ENCODE results near the gene CGREF1.
"Not testable (repeated sequence)": the region's sequence is repeated elsewhere in the genome, so short reads cannot be mapped to it uniquely, and the experiment has no call there.

Gene CGREF1

DNA sequence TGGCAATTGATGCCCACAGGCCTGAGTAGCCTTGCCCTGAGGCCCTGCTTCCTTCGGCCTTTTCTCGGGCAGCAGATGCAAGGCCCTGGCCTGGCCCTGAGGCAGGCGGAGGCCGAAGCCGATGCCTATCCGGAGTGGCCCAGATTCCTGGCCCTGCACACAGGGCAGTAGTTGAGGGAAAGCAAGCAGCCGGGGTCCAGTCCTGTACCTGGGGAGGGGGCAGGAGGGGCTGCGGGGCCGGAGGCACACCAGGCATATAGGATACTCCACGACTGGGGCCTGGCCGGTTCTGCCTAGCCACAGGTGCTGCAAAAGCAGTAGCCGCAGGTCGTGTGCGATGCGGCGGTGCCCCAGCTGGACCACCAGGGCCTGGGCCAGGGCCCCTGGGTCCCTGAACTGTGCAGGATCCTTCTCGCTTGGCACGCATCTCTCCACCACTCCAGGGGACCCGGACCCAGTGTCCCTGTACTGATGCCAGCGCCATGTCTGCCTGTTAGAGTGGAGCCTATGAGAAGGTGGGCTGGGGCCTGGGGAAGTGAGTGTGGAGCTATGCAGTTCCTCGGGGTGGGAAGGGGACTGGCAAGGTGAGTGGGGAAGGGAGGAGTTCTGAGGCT lies 18.5 kb upstream of the CGREF1 start:
- no peak for DNase-seq (ENCODE audit: low read depth in 3 of 3, low spot score in 1 of 3)

DNA sequence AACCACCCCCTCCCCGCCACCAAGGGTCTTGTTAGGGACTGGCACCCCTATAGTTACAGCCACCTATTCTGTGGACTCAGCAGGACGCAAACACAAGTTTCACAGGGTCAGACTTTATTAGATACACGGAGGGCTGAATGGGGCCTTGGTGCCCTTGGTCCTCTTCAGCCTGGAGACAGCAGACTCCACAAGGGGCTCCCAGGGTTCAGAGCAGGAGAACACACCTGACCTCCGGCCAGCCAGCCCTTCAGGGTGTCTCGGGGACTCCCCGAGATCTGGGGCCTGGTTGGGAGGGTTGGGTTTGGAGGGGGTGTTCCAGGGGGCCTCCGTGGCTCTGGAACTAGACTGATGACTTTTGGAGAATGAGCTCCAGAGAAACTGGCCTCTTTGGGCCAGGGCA lies 17.8 kb upstream of the CGREF1 start:
- no peak for DNase-seq (ENCODE audit: low read depth in 3 of 3, low spot score in 1 of 3)

DNA sequence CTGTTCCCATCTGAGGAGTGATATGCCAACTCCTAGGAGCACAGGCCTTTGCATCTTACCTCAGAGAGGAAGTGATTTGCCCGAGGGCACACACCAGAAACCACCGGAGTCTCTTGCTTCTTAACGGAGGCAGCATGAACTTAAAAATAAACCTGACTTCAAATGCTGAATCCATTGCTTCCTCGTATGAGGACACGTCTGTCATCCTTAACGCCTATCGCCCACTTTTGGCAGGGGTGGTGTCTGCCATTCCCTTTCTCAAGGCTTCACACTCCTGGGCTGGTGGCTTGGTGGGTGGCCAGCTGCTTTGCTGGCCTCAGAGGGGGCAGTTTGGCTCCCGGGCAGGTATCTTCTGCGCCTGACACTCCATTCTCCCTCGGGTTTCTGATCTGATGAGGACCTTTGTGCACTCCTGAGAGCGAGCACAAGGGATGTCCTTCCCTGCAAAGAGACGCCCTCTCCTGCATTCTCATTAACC lies 16.6 kb upstream of the CGREF1 start:
- no peak for DNase-seq (ENCODE audit: low read depth in 3 of 3, low spot score in 1 of 3)

GRCh38 chr2:27134781-27135477 lies 16.0 kb upstream of the CGREF1 start:
- DNase-seq (ENCODE audit: low read depth in 3 of 3, low spot score in 1 of 3) = no peak

DNA sequence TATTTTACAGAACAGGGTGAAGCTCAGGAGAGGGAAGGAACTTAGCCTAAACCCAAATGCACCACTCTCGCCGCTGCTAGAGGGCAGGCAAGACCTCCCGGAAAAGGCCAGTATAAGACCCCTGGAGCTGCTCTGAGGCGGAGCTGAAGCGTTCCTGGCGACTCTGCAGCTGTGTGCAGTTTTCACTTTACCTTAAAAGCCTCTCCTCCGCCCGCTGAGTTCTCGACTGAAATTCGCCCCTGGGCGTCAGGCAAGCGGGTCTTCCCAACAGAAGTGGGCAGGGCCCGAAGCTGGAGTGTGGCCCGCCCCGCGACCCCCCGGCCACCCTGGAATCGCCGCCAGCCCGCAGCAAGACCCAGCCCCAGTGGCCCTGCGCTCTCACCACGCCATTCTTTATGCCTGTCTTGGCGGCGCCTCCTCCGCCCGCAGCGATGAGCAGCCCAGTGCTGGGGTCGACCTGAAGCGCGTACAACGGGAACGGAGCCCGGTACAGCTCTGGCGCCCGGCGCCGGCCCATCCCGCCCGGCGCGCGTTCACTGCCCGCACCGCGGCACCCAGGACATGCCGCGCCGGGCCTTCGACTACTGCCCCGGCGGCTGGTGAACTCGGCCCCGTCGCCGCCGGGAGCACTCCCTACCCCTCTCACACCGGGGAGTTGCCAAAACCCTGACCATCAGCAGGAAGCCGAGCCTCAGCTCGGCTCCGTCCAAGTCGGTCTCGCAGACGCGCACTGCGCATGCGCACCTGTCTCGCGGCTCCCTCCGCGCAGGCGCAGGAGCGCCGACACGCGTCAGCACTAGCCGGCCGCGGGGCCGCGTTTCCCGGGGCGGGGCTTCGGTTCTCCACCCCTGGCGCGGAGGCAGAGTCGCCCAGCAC lies 15.2 kb upstream of the CGREF1 start, which contains the start of gene PREB:
Gene PREB (minus strand): TSS at position 732 of the 876 bp plus-strand sequence. CDS start 215 bp downstream, at position 517.
- DNase-seq (ENCODE audit: low read depth in 3 of 3, low spot score in 1 of 3) = peak; percentile 95 to 99 (median 97)

DNA sequence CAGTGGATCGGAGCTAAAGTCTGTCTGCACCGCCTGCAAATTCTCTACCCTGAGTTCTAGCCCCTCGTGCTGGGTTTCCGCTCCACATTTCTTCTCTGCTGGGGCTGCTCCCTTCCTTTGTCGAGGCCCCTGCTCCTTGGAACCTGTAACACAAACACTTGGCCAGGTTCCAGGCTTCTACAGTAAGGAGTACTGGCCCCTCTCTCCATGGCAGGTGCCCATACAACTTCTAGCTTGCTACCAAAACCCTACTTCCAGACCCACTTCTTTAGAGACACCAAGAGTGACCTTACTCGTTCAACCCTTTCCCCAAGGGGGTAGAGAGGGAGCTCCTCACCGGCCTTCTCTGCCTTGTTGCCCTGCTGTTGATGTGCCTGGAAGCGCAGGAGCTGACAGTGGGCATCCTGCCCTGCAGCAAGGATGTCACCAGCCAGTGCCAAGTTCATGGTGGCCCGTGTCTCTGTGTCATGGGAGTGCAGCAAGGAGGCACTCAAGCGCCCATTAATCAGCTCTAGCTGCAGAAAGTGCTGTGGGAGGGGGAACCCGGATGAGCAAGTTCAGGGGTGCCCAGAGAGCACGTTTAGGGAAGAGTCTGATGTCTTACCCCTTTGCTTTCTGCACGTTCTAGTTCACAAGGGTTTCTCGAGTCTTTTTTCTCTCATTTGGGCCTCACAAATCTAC lies 14.4 kb upstream of the CGREF1 start:
- no peak for DNase-seq (ENCODE audit: low read depth in 3 of 3, low spot score in 1 of 3)

- DNase-seq (ENCODE audit: low read depth in 3 of 3, low spot score in 1 of 3) = no peak
These were observed 12.5 kb upstream of the CGREF1 start for GRCh38 chr2:27131429-27131828.

DNA sequence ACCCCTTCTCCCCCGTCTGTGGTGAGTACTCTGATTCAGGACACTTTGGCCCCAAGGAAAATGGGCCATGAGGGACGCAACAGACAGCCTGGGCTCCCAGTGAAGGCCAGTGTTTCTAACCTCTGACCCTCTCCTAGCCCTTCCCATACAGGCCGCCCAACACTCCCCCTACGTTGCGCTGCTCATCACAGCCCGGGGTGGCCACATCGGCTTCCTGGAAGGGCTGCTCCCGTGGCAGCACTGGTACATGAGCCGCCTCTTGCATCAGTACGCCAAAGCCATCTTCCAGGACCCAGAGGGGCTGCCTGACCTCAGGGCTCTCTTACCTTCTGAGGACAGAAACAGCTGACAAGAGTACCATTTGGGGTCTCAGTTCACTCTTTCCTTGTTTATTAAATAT lies 11.5 kb upstream of the CGREF1 start:
- no peak for DNase-seq (ENCODE audit: low read depth in 3 of 3, low spot score in 1 of 3)

DNA sequence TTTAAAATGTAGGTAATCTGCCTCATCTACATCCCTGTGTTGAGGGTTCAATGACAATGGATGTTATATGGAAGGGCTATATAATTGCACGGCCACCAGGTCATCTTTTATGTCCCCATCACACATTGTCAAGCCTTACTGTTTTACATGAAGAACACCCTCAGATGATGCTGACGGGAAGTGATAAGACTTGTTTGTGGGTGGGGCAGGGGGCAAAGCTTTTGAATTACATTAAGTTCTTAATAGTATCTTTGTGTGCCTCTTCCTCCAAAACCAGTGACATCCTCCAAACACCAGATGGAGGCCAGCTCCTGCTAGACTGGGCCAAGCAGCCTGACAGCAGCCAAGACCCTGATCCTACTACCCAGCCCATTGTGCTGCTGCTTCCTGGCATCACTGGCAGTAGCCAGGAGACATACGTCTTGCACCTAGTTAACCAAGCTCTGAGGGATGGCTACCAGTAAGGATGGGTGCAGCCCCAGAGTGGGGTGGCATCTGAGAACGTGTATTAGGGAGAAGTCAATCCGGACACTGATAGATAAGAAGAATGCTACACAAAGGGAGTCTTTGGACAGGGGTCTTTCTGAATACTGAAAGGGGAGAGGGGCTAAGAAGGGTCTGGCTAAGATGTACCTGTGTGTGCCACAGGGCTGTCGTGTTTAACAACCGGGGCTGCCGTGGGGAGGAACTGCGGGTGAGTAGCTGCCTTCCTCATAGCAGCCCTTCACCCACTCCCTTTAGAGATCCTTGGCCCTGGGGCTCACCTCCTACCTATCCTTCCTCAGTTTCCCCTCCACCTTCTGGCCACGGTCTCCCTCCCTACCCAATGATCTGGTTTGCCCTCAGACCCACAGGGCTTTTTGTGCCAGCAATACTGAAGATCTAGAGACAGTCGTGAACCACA lies 10.0 kb upstream of the CGREF1 start:
- no peak for DNase-seq (ENCODE audit: low read depth in 3 of 3, low spot score in 1 of 3)

- DNase-seq (ENCODE audit: low read depth in 3 of 3, low spot score in 1 of 3) = no peak
These were observed 9.1 kb upstream of the CGREF1 start for GRCh38 chr2:27127883-27128667.

DNA sequence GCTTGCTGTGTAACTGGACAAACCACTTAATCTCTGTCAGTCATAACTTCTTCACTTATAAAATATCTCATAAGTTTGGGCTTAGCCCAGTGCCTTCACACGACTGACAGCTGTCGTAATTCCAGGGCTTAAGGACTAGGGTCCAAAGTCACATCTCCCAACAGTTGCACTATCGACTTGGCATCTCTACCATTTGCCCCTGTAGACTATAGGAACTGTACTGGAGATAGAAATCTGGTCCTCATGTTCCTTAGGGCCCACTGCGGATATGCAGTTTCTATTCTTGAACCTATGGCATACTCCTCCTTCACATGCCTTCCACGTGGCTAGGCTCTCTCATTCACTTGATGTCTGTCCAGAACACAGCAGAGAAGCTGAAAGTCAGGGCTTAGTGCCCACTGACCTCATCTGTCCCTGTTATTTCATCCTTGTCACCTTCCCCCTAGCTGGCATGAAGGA lies 7.4 kb upstream of the CGREF1 start:
- no peak for DNase-seq (ENCODE audit: low read depth in 3 of 3, low spot score in 1 of 3)

GRCh38 chr2:27125104-27125503 lies 6.2 kb upstream of the CGREF1 start:
- DNase-seq (ENCODE audit: low read depth in 3 of 3, low spot score in 1 of 3) = no peak

- DNase-seq (ENCODE audit: low read depth in 3 of 3, low spot score in 1 of 3) = peak; percentile 18 to 49 (median 30)
These were observed 4.6 kb upstream of the CGREF1 start, which contains the start of gene ABHD1 for GRCh38 chr2:27123302-27124150. TSS of gene ABHD1 (plus strand) at chr2:27123815. CDS start at chr2:27123949, 134 bp downstream.

- no peak for DNase-seq (ENCODE audit: low read depth in 3 of 3, low spot score in 1 of 3)
These were observed 3.9 kb upstream of the CGREF1 start for GRCh38 chr2:27122791-27123190.

DNA sequence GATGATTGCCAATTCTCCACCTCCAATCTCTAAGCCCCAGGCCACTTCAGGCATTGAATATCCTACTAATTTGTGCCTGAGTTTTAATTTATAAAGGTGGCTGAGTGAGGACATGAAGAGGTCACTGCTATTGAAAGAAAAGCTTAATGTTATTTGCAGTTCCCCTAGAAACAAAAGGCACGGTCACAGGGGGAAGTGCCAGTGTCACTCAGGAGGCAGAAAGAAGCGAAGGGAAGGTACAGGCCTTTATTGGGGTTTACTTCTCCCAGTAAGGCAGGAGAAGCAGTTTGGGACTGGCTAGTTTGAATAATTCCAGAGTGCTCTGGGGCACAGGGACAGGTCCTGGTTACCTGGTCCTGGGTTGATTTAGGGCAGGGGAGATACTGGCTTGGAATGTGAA lies 3.0 kb upstream of the CGREF1 start:
- DNase-seq (ENCODE audit: low read depth in 3 of 3, low spot score in 1 of 3) = no peak

DNA sequence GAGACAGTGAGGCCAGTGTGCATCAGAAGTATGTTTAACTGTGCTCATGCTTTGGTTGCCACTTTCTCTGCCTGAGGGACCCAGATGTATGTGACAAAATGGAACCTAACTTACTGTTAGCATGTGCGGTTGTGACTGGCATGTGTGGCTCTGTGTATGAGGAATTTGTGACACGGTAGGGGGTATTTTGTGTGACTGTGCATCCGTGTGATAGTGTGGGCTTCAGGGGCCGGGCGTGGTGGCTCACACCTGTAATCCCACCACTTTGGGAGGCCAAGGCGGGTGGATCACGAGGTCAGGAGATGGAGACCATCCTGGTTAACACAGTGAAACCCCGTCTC lies 372 bp upstream of the CGREF1 start:
- not testable (repeated sequence) for DNase-seq (ENCODE audit: low read depth in 3 of 3, low spot score in 1 of 3)

DNA sequence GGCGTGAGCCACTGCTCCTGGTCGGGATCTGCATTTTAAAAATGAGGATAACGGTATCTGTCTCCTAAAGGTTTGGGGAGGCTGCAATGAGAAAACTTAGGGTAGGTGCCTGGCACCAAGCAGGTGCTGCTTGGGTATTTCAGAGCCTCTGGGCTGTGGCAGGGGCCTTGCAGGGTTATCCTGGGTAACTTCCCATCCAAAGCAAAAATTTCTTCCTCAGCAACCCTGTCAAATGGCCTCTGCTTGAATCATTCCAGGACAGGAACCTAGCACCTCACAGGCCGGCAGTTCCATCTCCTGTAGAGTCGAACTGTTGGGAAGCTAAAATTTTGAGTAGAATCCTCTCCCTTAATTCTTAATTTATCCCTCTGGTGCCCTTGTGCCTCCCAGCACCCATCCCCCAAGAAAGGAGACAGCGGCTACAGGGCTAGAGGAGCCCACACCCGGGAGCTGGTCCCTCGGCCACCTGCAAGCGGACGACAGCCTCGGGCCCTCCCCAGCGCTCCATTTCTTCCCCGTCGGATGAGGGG lies 868 bp downstream of the CGREF1 start:
- DNase-seq (ENCODE audit: low read depth in 3 of 3, low spot score in 1 of 3) = no peak

GRCh38 chr2:27115519-27115918 lies 3.4 kb downstream of the CGREF1 start:
- DNase-seq (ENCODE audit: low read depth in 3 of 3, low spot score in 1 of 3) = no peak

All from stimulated activated CD4-positive, alpha-beta T cell treated with anti-CD3 and anti-CD28 coated beads, TNF-alpha, amount 100 ng/mL, for 1 hour (primary cell).